ENCODE measurements around the gene NOL8.

Gene NOL8

DNA sequence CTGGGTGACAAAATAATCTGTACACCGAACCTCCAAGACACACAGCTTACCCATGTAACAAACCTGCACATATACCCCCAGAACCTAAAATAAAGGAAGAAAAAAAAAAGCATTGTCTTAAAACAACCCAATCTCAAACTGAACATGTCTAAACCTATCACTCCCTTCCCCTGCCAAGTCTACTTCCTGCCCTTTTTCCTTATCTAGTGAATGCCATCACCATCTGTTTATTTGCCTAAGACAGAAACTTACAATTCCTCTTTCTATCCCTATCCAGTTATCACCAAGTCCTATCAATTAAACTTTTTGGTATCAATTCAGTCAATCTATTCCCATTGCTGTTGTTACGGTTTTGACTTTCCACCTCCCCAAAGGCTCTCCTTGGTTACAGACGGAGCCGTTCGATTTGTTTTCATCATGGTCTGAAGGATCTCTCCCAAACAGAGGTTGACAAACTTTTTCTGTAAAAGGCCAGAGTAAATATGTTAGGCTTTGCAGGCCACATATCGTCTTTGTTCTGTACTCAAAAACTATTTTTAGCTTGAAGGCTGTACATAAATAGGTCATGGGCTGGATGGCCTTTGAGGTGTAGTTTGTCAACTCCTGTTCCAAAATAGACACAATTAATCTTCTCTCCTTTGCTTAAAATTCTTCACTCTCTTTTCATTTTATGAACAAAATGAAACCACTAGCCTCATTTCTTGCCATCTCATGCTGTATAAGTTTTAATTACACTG lies 12.1 kb downstream of the NOL8 start:
- DNase-seq (ENCODE audit: extremely low read depth, insufficient read length), result no peak
- peaks cover 20% of the 10 kb centered on the region for H3K36me3 ChIP-seq (ENCODE audit: control insufficient read depth, insufficient read depth, low read length)
- H3K27me3 ChIP-seq (replicated peaks; ENCODE audit: control insufficient read depth, insufficient read depth, low read length), result no peaks in the 10 kb centered on the region
- no peak overlapping the region for H3K4me3 ChIP-seq (replicated peaks; ENCODE audit: low read depth, low read length)
- TF ChIP-seq, protein P1, sequence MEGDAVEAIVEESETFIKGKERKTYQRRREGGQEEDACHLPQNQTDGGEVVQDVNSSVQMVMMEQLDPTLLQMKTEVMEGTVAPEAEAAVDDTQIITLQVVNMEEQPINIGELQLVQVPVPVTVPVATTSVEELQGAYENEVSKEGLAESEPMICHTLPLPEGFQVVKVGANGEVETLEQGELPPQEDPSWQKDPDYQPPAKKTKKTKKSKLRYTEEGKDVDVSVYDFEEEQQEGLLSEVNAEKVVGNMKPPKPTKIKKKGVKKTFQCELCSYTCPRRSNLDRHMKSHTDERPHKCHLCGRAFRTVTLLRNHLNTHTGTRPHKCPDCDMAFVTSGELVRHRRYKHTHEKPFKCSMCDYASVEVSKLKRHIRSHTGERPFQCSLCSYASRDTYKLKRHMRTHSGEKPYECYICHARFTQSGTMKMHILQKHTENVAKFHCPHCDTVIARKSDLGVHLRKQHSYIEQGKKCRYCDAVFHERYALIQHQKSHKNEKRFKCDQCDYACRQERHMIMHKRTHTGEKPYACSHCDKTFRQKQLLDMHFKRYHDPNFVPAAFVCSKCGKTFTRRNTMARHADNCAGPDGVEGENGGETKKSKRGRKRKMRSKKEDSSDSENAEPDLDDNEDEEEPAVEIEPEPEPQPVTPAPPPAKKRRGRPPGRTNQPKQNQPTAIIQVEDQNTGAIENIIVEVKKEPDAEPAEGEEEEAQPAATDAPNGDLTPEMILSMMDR (IDR thresholded peaks at IDR 0.05; ENCODE audit: insufficient read depth, low read length, poor library complexity, severe bottlenecking), result no peak

DNA sequence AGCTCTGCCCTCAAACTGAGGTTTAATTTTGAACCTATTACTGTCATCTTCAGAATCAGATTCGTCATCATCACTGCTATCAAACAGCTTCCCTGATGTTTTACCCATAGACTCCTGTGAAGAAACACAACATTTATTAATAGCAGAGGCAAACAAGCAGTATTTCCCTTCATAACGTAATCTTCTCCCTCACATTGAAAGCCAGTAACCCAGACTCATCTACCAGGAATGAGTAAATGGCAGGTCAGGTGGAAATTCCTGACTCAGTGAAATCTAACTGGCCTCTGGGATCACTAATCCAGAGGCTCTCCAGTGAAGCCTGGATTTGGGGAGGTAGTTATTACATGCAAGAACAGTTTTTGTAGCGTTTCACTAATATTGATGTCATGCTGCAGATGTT lies 14.6 kb downstream of the NOL8 start:
- DNase-seq (ENCODE audit: extremely low read depth, insufficient read length), result no peak
- Histone ChIP-seq H3K36me3 (ENCODE audit: control insufficient read depth, insufficient read depth, low read length) (peaks cover 11% of the 10 kb centered on the region), H3K4me3 (replicated peaks; ENCODE audit: low read depth, low read length) (no peak overlapping the region), H3K27me3 (replicated peaks; ENCODE audit: control insufficient read depth, insufficient read depth, low read length) (no peaks in the 10 kb centered on the region)
- TF ChIP-seq, protein P1 (IDR thresholded peaks at IDR 0.05; ENCODE audit: insufficient read depth, low read length, poor library complexity, severe bottlenecking), result no peak

DNA sequence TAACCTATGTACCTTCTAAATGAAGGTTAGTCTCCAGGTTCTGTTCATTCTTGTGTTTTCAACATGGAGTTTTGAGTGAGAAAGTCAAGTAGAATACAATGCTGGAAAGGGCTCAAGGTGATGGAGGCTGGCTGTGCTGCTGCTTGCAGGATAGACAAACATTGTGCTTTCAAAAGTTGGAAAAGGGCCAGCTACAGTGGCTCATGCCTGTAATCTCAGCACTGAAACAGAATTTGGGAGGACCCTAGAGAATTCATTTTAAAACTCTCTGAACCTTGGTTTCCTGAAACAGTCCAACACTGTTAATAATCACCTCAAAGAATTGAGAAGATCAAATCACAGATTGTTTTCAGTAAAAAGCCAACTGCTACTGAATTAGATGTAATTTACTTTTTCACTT lies 16.3 kb downstream of the NOL8 start:
- DNase-seq (ENCODE audit: extremely low read depth, insufficient read length), result no peak
- Histone ChIP-seq H3K4me3 (replicated peaks; ENCODE audit: low read depth, low read length) (no peak overlapping the region), H3K27me3 (replicated peaks; ENCODE audit: control insufficient read depth, insufficient read depth, low read length) (no peaks in the 10 kb centered on the region), H3K36me3 (ENCODE audit: control insufficient read depth, insufficient read depth, low read length) (peaks cover 12% of the 10 kb centered on the region)
- TF ChIP-seq, protein P1 (IDR thresholded peaks at IDR 0.05; ENCODE audit: insufficient read depth, low read length, poor library complexity, severe bottlenecking), result no peak

DNA sequence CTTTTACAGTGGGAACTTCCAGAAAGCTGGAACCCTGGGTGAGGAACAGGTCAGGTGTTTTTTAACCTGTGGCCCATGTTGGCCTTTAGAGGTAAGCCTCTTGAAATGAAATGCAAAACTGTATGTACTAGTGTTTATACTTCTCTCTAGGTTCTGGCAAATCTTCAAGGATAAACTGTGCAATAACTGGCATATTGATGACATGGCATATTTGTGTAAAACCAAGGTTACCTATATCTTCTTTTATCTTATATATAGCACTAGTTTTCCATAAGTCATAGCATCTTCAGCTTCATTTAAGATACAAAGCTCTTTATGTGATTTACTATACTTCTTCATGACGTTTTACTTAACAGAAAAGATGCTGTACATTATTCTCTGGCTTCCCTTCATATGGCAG lies 24.2 kb downstream of the NOL8 start:
- Histone ChIP-seq H3K4me3 (replicated peaks; ENCODE audit: low read depth, low read length) (no peak overlapping the region), H3K36me3 (ENCODE audit: control insufficient read depth, insufficient read depth, low read length) (peaks cover 10% of the 10 kb centered on the region), H3K27me3 (replicated peaks; ENCODE audit: control insufficient read depth, insufficient read depth, low read length) (no peaks in the 10 kb centered on the region)
- TF ChIP-seq, protein P1 (IDR thresholded peaks at IDR 0.05; ENCODE audit: insufficient read depth, low read length, poor library complexity, severe bottlenecking), result no peak
- DNase-seq (ENCODE audit: extremely low read depth, insufficient read length), result no peak

DNA sequence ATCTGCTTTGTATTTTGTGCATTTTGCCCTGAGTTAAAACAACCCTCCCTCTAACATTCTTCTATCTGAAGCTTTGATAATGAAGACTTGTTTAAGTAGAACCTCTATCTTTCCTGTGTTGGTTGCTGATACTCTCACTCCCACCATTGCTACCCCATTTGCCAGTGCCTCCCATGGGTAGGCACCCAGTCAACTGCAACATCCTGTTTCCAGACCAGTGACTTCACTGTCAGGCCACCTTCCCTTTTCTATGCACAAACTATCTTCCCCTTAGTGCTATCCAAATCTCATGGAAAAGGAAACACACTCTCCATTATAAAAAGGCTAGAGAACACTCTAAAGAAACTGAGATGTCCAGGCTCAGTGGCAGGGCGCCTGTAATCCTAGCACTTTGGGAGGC lies 26.0 kb downstream of the NOL8 start:
- peaks cover 9% of the 10 kb centered on the region for H3K36me3 ChIP-seq (ENCODE audit: control insufficient read depth, insufficient read depth, low read length)
- DNase-seq (ENCODE audit: extremely low read depth, insufficient read length), result no peak
- H3K4me3 ChIP-seq (replicated peaks; ENCODE audit: low read depth, low read length), result no peak overlapping the region
- no peaks in the 10 kb centered on the region for H3K27me3 ChIP-seq (replicated peaks; ENCODE audit: control insufficient read depth, insufficient read depth, low read length)
- TF ChIP-seq, protein P1 (IDR thresholded peaks at IDR 0.05; ENCODE audit: insufficient read depth, low read length, poor library complexity, severe bottlenecking), result no peak

DNA sequence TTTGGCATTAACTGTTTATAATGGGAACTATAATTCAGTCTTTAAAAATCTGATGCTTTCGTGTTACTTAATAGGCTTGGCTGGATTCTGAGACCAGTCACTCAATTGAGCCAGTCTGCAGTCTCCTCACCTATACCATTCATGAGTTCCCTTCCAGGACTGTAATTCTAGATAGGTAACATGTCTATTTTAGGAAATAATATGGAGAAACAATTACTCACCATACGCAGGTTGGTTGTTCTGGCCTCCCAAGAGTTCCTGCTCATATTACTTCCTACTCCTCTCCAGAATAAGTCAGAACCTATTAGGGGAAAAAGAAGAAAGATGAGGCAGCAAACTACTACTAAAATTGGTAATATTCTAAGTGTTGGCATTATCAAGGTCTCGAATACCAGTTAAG lies 27.1 kb downstream of the NOL8 start:
- TF ChIP-seq, protein P1 (IDR thresholded peaks at IDR 0.05; ENCODE audit: insufficient read depth, low read length, poor library complexity, severe bottlenecking), result no peak
- Histone ChIP-seq H3K36me3 (ENCODE audit: control insufficient read depth, insufficient read depth, low read length) (peaks cover 8% of the 10 kb centered on the region), H3K4me3 (replicated peaks; ENCODE audit: low read depth, low read length) (no peak overlapping the region), H3K27me3 (replicated peaks; ENCODE audit: control insufficient read depth, insufficient read depth, low read length) (no peaks in the 10 kb centered on the region)
- no peak for DNase-seq (ENCODE audit: extremely low read depth, insufficient read length)
